ENCODE results near the gene ZNF423. TPM values are rescaled to one million over a fixed set of nuclear protein-coding genes. Genes with fewer than 3 reads are reported as not detected.

The ZNF423 gene
- total RNA-seq, 1 donor from 2014 or later: 16.7 TPM

DNA sequence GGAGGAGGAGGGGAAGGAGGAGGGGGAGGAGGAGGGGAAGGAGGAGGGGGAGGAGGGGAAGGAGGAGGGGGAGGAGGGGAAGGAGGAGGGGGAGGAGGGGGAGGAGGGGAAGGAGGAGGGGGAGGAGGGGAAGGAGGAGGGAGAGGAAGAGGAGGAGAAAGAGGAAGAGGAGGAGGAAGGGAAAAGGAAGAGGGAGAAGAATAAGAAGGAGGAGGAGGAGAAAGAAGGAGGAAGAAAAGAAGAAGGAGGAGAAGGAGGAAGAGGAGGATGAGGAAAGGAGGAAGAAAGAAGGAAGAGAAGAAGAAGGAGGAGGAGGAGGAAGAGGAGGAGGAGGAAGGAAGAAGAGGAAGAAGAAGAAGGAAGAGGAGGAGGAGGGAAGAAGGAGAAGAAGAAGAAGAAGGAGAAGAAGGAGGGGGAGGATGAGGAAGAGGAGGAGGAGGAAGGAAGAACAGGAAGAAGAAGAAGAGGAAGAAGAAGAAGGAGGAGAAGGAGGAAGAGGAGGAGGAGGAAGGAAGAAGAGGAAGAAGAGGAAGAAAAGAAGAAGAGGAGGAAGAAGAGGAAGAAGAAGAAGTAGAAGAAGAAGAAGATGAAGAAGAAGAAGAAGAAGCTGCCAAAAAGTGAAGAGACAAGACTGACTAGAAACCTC, 378.5 kb downstream of the ZNF423 start:
- Histone ChIP-seq H3K27ac (ENCODE audit: low read depth, low read length) (no peak overlapping the region), H3K9ac (ENCODE audit: low read depth in 1 of 3, low read length in 3 of 3) (no peak overlapping the region), H3K36me3 (ENCODE audit: control insufficient read depth in 3 of 3, insufficient read depth in 3 of 3, low read length in 3 of 3) (no peaks in the 10 kb centered on the region), H3K4me1 (ENCODE audit: control insufficient read depth in 3 of 3, insufficient read depth in 3 of 3, low read length in 3 of 3) (no peaks in the 10 kb centered on the region), H3K4me3 (ENCODE audit: low read length in 3 of 3) (no peak overlapping the region), H3K27me3 (ENCODE audit: control insufficient read depth in 3 of 3, insufficient read depth in 3 of 3, low read length in 3 of 3) (peaks cover 0 to 9% (median 5%) of the 10 kb centered on the region in 3 donors), H3K9me3 (ENCODE audit: control insufficient read depth in 3 of 3, low read length in 3 of 3) (no peaks in the 10 kb centered on the region)

DNA sequence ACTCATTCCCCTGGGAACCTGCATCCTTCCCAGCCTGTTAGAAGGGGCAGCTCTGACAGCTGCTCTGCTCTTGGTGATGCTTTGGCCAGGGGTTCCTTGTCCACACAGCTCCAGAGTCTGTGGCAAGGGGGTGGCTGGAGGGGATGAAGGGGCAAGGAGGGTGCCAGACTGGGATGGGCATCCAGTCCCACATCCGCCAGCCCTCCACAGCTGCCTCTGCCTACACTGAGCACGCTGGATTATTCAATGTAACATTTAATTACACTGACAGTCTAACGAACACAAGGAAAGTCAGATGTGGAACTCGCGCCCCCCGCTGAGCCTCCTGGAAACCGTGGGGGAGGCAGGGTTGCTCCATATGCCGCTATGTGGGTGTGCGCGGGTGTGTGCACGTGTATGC, 381.2 kb downstream of the ZNF423 start:
- no peak overlapping the region for H3K27ac ChIP-seq (ENCODE audit: low read depth, low read length)
- H3K9ac ChIP-seq (ENCODE audit: low read depth in 1 of 3, low read length in 3 of 3): no peak overlapping the region
- H3K4me3 ChIP-seq (ENCODE audit: low read length in 3 of 3): no peak overlapping the region
- H3K27me3 ChIP-seq (ENCODE audit: control insufficient read depth in 3 of 3, insufficient read depth in 3 of 3, low read length in 3 of 3): peaks cover 0 to 9% (median 5%) of the 10 kb centered on the region in 3 donors
- H3K4me1 ChIP-seq (ENCODE audit: control insufficient read depth in 3 of 3, insufficient read depth in 3 of 3, low read length in 3 of 3): no peaks in the 10 kb centered on the region
- H3K9me3 ChIP-seq (ENCODE audit: control insufficient read depth in 3 of 3, low read length in 3 of 3): no peaks in the 10 kb centered on the region
- H3K36me3 ChIP-seq (ENCODE audit: control insufficient read depth in 3 of 3, insufficient read depth in 3 of 3, low read length in 3 of 3): no peaks in the 10 kb centered on the region

DNA sequence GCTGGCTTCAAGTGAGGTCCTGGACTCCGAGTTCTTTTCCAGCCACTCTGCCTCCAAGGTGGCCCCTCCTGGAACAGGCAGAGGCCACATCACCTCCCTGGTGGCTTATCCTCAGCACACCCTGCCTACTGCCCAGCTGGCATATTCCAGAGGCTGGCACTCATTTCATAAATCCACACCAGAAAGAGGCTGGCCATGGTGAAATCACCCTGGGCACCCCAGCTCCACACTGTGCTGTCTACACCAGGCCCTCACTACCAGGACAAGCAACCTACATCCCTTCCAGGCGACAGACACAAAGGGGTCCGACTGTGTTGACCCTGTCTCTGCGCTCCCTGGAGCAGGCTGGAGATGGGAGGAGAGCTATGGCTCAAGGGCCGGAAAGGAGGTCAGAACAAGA, 382.1 kb downstream of the ZNF423 start:
- Histone ChIP-seq H3K27me3 (ENCODE audit: control insufficient read depth in 3 of 3, insufficient read depth in 3 of 3, low read length in 3 of 3) (peaks cover 0 to 9% (median 5%) of the 10 kb centered on the region in 3 donors), H3K9ac (ENCODE audit: low read depth in 1 of 3, low read length in 3 of 3) (no peak overlapping the region), H3K27ac (ENCODE audit: low read depth, low read length) (no peak overlapping the region), H3K4me1 (ENCODE audit: control insufficient read depth in 3 of 3, insufficient read depth in 3 of 3, low read length in 3 of 3) (no peaks in the 10 kb centered on the region), H3K36me3 (ENCODE audit: control insufficient read depth in 3 of 3, insufficient read depth in 3 of 3, low read length in 3 of 3) (no peaks in the 10 kb centered on the region), H3K9me3 (ENCODE audit: control insufficient read depth in 3 of 3, low read length in 3 of 3) (no peaks in the 10 kb centered on the region), H3K4me3 (ENCODE audit: low read length in 3 of 3) (no peak overlapping the region)

DNA sequence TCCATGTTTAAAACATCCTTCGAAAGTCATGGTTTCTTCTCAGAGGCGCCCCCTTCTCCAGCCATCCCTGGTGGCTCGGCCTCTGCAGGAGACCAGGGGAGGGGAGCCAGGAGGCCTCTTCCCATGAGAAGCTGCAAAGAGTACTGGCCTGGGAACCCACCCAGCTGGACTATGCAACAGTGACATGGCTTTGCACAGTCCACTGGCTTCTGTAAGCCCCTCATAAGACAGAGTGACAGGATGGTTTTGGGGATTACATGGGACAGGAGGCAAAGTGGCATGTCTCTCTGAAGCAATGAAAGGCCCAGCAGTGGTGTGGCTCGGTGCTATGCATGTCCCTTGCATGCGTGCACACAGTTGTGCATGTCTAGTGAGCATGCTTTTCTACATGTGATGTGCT, 382.8 kb downstream of the ZNF423 start:
- Histone ChIP-seq H3K27ac (ENCODE audit: low read depth, low read length) (no peak overlapping the region), H3K27me3 (ENCODE audit: control insufficient read depth in 3 of 3, insufficient read depth in 3 of 3, low read length in 3 of 3) (peaks cover 0 to 9% (median 5%) of the 10 kb centered on the region in 3 donors), H3K9ac (ENCODE audit: low read depth in 1 of 3, low read length in 3 of 3) (no peak overlapping the region)

DNA sequence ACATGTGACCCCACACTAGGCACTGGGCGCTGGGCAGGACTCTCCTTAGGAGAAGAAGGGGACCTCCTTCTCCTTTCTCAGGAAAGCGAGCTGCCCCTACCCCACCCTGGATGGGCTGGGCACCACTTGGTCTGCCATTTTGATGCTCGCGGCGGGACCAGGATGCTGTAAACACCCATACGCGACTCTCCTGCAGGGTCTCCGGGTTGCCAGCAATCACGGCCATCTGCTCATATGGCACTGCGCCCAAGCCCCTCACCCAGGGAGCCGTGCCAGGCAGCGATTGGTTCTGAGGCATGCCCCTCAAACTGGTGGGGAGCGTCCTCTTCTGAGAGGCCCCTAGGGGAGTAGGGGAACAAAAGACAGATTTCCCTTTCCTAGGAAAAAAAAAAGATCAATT, 383.3 kb downstream of the ZNF423 start:
- Histone ChIP-seq H3K9me3 (ENCODE audit: control insufficient read depth in 3 of 3, low read length in 3 of 3) (no peaks in the 10 kb centered on the region), H3K4me1 (ENCODE audit: control insufficient read depth in 3 of 3, insufficient read depth in 3 of 3, low read length in 3 of 3) (no peaks in the 10 kb centered on the region), H3K9ac (ENCODE audit: low read depth in 1 of 3, low read length in 3 of 3) (no peak overlapping the region), H3K27me3 (ENCODE audit: control insufficient read depth in 3 of 3, insufficient read depth in 3 of 3, low read length in 3 of 3) (peaks cover 0 to 9% (median 5%) of the 10 kb centered on the region in 3 donors), H3K36me3 (ENCODE audit: control insufficient read depth in 3 of 3, insufficient read depth in 3 of 3, low read length in 3 of 3) (no peaks in the 10 kb centered on the region), H3K27ac (ENCODE audit: low read depth, low read length) (no peak overlapping the region), H3K4me3 (ENCODE audit: low read length in 3 of 3) (no peak overlapping the region)

More for the DNA sequence above, 382.8 kb downstream of the ZNF423 start:
- Histone ChIP-seq H3K4me1 (ENCODE audit: control insufficient read depth in 3 of 3, insufficient read depth in 3 of 3, low read length in 3 of 3) (no peaks in the 10 kb centered on the region), H3K4me3 (ENCODE audit: low read length in 3 of 3) (no peak overlapping the region), H3K36me3 (ENCODE audit: control insufficient read depth in 3 of 3, insufficient read depth in 3 of 3, low read length in 3 of 3) (no peaks in the 10 kb centered on the region), H3K9me3 (ENCODE audit: control insufficient read depth in 3 of 3, low read length in 3 of 3) (no peaks in the 10 kb centered on the region)

DNA sequence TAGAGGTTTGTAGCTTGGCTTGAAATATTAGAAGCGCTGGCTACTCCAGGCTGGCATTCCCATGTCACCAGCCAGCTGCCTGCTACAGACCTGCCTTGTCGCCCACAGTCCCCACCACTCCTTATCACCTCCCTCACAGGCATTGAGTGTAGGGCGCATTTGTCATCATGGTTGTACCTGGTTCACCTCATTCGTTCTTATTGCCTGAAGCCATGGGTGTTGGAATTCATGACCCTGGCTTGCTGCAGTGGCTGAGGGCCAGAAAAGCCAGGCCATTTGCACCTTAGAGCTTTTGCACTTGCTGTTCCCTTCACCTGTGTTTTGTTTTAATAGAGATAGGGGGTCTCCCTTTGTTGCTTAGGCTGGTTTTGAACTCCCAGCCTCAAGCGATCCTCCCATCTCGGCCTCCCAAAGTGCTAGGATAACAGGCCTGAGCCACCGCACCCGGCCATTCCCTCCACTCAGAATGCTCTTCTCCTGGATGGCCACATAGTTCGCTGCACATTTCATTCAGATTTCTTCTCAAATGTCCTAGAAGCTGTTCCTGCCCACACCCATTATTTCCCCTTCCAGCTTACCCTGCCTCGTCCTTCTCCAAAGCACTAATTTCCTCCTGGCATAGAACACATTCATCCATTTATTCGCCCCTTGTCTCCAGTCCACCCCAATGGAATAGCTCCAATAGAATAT, 384.7 kb downstream of the ZNF423 start:
- H3K4me1 ChIP-seq (ENCODE audit: control insufficient read depth in 3 of 3, insufficient read depth in 3 of 3, low read length in 3 of 3): no peaks in the 10 kb centered on the region
- H3K27ac ChIP-seq (ENCODE audit: low read depth, low read length): no peak overlapping the region
- H3K27me3 ChIP-seq (ENCODE audit: control insufficient read depth in 3 of 3, insufficient read depth in 3 of 3, low read length in 3 of 3): peaks cover 0 to 6% (median 5%) of the 10 kb centered on the region in 3 donors
- H3K4me3 ChIP-seq (ENCODE audit: low read length in 3 of 3): no peak overlapping the region
- no peak overlapping the region for H3K9ac ChIP-seq (ENCODE audit: low read depth in 1 of 3, low read length in 3 of 3)
- H3K9me3 ChIP-seq (ENCODE audit: control insufficient read depth in 3 of 3, low read length in 3 of 3): no peaks in the 10 kb centered on the region
- no peaks in the 10 kb centered on the region for H3K36me3 ChIP-seq (ENCODE audit: control insufficient read depth in 3 of 3, insufficient read depth in 3 of 3, low read length in 3 of 3)

DNA sequence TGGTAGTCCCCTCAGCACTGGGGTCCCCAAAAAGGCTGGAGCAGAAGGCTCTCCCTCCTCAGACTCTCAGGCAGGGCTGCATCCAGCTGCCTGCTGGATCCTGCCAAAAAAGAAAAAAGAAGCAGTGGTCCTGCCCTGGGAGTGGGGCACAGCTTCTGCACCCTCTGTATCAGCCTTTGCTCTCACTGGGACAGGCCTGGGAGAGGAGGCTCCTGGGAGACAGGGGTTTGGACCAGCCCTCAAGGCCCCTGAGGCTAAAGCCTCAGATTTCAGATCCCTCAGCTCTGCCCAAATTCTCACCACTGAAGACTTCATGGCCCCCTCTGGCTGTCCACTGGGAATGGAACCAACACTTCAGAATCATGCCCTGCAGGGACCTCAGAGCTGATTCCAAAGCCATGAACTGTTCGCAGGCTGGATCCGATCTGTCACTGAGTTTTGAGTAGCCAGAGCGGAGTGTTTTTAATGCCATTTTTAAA, 385.4 kb downstream of the ZNF423 start:
- Histone ChIP-seq H3K4me3 (ENCODE audit: low read length in 3 of 3) (no peak overlapping the region), H3K9me3 (ENCODE audit: control insufficient read depth in 3 of 3, low read length in 3 of 3) (no peaks in the 10 kb centered on the region), H3K4me1 (ENCODE audit: control insufficient read depth in 3 of 3, insufficient read depth in 3 of 3, low read length in 3 of 3) (no peaks in the 10 kb centered on the region), H3K27ac (ENCODE audit: low read depth, low read length) (no peak overlapping the region), H3K36me3 (ENCODE audit: control insufficient read depth in 3 of 3, insufficient read depth in 3 of 3, low read length in 3 of 3) (no peaks in the 10 kb centered on the region), H3K27me3 (ENCODE audit: control insufficient read depth in 3 of 3, insufficient read depth in 3 of 3, low read length in 3 of 3) (peaks cover 0 to 8% (median 3%) of the 10 kb centered on the region in 3 donors), H3K9ac (ENCODE audit: low read depth in 1 of 3, low read length in 3 of 3) (no peak overlapping the region)

DNA sequence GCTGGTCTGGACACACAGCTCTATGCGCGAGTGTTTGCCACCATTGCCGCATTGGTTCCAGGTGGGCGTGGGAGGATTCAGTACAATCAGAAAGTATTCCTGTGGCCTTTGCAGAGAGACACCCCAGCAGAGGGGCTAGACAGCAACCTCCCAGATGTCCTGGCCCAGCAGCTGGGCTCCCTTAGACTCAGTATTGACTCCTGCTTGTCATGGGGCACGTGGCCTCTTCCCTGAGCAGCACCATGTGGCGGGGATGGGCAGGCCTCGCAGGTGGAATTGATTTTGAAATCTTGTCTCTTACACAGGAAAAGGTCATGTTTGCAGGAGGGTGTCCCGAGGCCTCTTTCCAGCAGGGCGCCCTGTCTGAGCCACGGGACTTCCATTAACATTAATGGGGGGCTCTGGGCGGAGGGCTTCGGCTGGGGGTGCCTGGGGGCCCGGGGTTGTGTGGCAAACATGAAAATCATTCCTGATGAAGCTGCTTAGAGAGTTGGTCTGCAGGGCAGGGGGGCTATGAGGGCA, 385.9 kb downstream of the ZNF423 start:
- Histone ChIP-seq H3K9ac (ENCODE audit: low read depth in 1 of 3, low read length in 3 of 3) (no peak overlapping the region), H3K27ac (ENCODE audit: low read depth, low read length) (no peak overlapping the region), H3K27me3 (ENCODE audit: control insufficient read depth in 3 of 3, insufficient read depth in 3 of 3, low read length in 3 of 3) (peaks cover 0 to 10% (median 3%) of the 10 kb centered on the region in 3 donors), H3K9me3 (ENCODE audit: control insufficient read depth in 3 of 3, low read length in 3 of 3) (no peaks in the 10 kb centered on the region), H3K36me3 (ENCODE audit: control insufficient read depth in 3 of 3, insufficient read depth in 3 of 3, low read length in 3 of 3) (no peaks in the 10 kb centered on the region), H3K4me1 (ENCODE audit: control insufficient read depth in 3 of 3, insufficient read depth in 3 of 3, low read length in 3 of 3) (no peaks in the 10 kb centered on the region), H3K4me3 (ENCODE audit: low read length in 3 of 3) (no peak overlapping the region)

DNA sequence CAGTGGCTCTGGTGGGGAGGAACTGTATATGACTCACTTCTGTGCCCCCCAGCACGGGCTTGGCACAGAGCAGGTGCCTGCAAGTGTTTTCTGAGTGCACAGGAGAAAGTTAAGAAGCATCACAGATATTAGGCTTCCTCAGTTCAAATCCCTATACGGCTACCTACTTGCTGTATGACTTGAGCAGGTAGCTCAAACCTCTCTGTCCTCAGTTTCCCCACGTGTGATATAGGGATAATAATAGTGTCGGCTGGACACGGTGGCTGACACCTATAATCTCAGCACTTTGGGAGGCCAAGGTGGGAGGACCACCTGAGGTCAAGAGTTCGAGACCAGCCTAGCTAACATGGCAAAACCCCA, 386.6 kb downstream of the ZNF423 start:
- Histone ChIP-seq H3K4me3 (ENCODE audit: low read length in 3 of 3) (no peak overlapping the region), H3K9me3 (ENCODE audit: control insufficient read depth in 3 of 3, low read length in 3 of 3) (no peaks in the 10 kb centered on the region), H3K4me1 (ENCODE audit: control insufficient read depth in 3 of 3, insufficient read depth in 3 of 3, low read length in 3 of 3) (no peaks in the 10 kb centered on the region), H3K36me3 (ENCODE audit: control insufficient read depth in 3 of 3, insufficient read depth in 3 of 3, low read length in 3 of 3) (no peaks in the 10 kb centered on the region), H3K27me3 (ENCODE audit: control insufficient read depth in 3 of 3, insufficient read depth in 3 of 3, low read length in 3 of 3) (peaks cover 3 to 14% (median 4%) of the 10 kb centered on the region in 3 donors), H3K9ac (ENCODE audit: low read depth in 1 of 3, low read length in 3 of 3) (no peak overlapping the region), H3K27ac (ENCODE audit: low read depth, low read length) (no peak overlapping the region)

DNA sequence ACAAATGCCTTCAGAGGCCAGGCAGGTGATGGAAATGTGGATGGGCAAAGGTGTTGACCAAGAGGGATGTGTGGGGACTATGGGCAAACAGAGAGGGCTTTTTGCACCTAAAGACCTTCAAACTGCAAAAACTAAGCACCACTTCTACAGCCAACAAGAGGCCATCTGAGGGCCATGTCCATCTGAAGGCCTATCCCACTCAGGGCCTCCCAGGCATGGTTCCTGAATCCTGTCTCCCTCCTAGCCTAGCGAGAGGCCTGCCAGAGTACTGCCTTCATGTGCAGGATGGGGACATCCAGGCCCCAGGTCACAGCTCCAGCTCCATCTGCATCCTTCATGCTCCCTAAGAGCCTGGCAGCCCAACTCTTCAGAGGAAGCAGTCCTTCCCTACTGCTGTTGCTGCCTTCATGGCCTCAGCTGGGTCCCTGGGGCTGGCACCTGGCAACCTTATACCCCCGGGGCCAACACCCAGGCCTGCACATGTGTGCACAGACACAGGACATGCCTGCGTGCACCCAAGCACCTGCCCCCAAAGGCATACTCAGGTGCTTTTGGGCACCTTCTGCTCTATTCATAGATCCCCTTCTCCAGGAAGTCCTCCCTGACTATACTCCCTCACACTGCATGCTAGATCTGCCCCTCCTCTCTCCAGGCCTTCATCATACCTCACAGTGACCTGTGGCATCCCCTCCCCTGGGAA, 387.2 kb downstream of the ZNF423 start:
- no peaks in the 10 kb centered on the region for H3K9me3 ChIP-seq (ENCODE audit: control insufficient read depth in 3 of 3, low read length in 3 of 3)

More for the DNA sequence above, 387.2 kb downstream of the ZNF423 start:
- Histone ChIP-seq H3K36me3 (ENCODE audit: control insufficient read depth in 3 of 3, insufficient read depth in 3 of 3, low read length in 3 of 3) (no peaks in the 10 kb centered on the region), H3K9ac (ENCODE audit: low read depth in 1 of 3, low read length in 3 of 3) (no peak overlapping the region), H3K4me3 (ENCODE audit: low read length in 3 of 3) (no peak overlapping the region), H3K27ac (ENCODE audit: low read depth, low read length) (no peak overlapping the region), H3K4me1 (ENCODE audit: control insufficient read depth in 3 of 3, insufficient read depth in 3 of 3, low read length in 3 of 3) (no peaks in the 10 kb centered on the region), H3K27me3 (ENCODE audit: control insufficient read depth in 3 of 3, insufficient read depth in 3 of 3, low read length in 3 of 3) (peaks cover 3 to 14% (median 4%) of the 10 kb centered on the region in 3 donors)
